ENCODE measurements around the gene PERM1. TPM values are rescaled to one million over a fixed set of nuclear protein-coding genes. Genes with fewer than 3 reads are reported as not detected.

PERM1 gene
- total and polyA plus RNA-seq, 2 of the 8 experiments (the other 6 are each of a cell fraction or from before 2014, with no cell fraction given), result not detected

- Histone ChIP-seq H3K9ac (replicated peaks in 1 of 4; ENCODE audit: extremely low read depth in 1 of 4, low read depth in 3 of 4, low read length in 3 of 4) (peak overlapping the region in 1 of 4 experiments; percentile 70; a peak in 3 of 7 replicates), H3K27ac (ENCODE audit: low read depth, low read length) (no peak overlapping the region)
- TF ChIP-seq JUND (IDR thresholded peaks at IDR 0.05; ENCODE audit: low read length) (no peak), SUZ12 (IDR thresholded peaks at IDR 0.05; ENCODE audit: low read length) (peak; percentile 66), SIN3A (conservative IDR thresholded peaks at IDR 0.05 in 1 of 2, IDR thresholded peaks at IDR 0.05 in 1 of 2; ENCODE audit: low read depth in 1 of 2, low read length in 2 of 2) (0 out of 4 replicates have a peak, but pooled peaks of 1 of the 2 experiments have one; percentile 7), EZH2 (IDR thresholded peaks at IDR 0.05; ENCODE audit: low read depth, low read length, severe bottlenecking) (peak; percentile 82), CTBP2 (IDR thresholded peaks at IDR 0.05; ENCODE audit: borderline replicate concordance, insufficient read depth, insufficient read length, low read length) (no peak), KDM4A (IDR thresholded peaks at IDR 0.05; ENCODE audit: low read depth, low read length, severe bottlenecking) (peak; percentile 87), ZNF274 (IDR thresholded peaks at IDR 0.05; ENCODE audit: borderline replicate concordance, extremely low read depth, low read length) (no peak), RBBP5 (IDR thresholded peaks at IDR 0.05; ENCODE audit: borderline replicate concordance, low read depth, low read length) (peak; percentile 61; the same call in 1 of the 2 replicates), POLR2A (IDR thresholded peaks at IDR 0.05; ENCODE audit: control extremely low read depth in 1 of 2, low read depth in 2 of 2, low read length in 2 of 2) (peak in 1 of 2 experiments; percentile 46; a peak in 1 of 3 replicates), GABPA (IDR thresholded peaks at IDR 0.05; ENCODE audit: borderline replicate concordance, insufficient read depth, low read length) (peak; percentile 27; the same call in 1 of the 2 replicates)
Measured at GRCh38 chr1:966704-967300, 15.1 kb downstream of the PERM1 start.

More at GRCh38 chr1:966704-967300, 15.1 kb downstream of the PERM1 start:
- WGBS, 2 experiments (ENCODE audit: extremely low coverage in 1 of 2, insufficient coverage in 1 of 2, insufficient read length in 1 of 2, insufficient replicate concordance in 2 of 2, low coverage in 1 of 2, low lambda C conversion rate in 2 of 2, missing lambda C conversion rate in 1 of 2), result 2% methylated on average over 33 of the region's 60 CpGs; no CpG with 5 or more reads in 1 of the 2 experiments
- Histone ChIP-seq H3K27me3 (replicated peaks in 1 of 4; ENCODE audit: control insufficient read depth in 3 of 4, extremely low read depth in 1 of 4, insufficient read depth in 3 of 4, low read length in 3 of 4) (peaks cover 11 to 63% (median 53%) of the 10 kb centered on the region in 4 experiments), H3K79me1 (ENCODE audit: low read depth, low read length) (no peaks in the 10 kb centered on the region; the same call in 1 of the 2 replicates), H2AK5ac (ENCODE audit: low read depth, low read length) (no peak overlapping the region), H2BK15ac (ENCODE audit: low read length) (no peak overlapping the region), H3K56ac (replicated peaks; ENCODE audit: insufficient read length, low read depth, low read length) (no peak overlapping the region), H3K4me3 (ENCODE audit: extremely low read depth in 1 of 4, insufficient read depth in 2 of 4, low read depth in 3 of 4, low read length in 4 of 4) (peak overlapping the region; percentile 38 to 70 (median 48)), H4K91ac (replicated peaks; ENCODE audit: insufficient read length, low read length) (peak overlapping the region; percentile 93), H2BK120ac (replicated peaks; ENCODE audit: low read depth, low read length) (no peak overlapping the region), H3K4me1 (replicated peaks in 1 of 4; ENCODE audit: control insufficient read depth in 3 of 4, insufficient read depth in 4 of 4, low read length in 3 of 4) (peaks cover 0 to 13% (median 6%) of the 10 kb centered on the region in 4 experiments; a peak in 5 of 7 replicates), H3K23me2 (ENCODE audit: low read depth, low read length) (peaks cover 10% of the 10 kb centered on the region; the same call in 1 of the 2 replicates), H2BK12ac (ENCODE audit: low read depth, low read length) (0 out of 2 replicates have a peak overlapping the region, but pooled peaks have one; percentile 52), H4K8ac (ENCODE audit: extremely low read depth, insufficient read depth, low read length) (peak overlapping the region; percentile 86; the same call in 1 of the 2 replicates), H3K9me3 (ENCODE audit: insufficient read depth in 2 of 2, low read depth in 1 of 2, low read length in 1 of 2) (no peaks in the 10 kb centered on the region), H3K23ac (ENCODE audit: insufficient read length) (no peak overlapping the region), H3K14ac (ENCODE audit: insufficient read length) (no peak overlapping the region), H3K36me3 (ENCODE audit: control insufficient read depth in 2 of 4, insufficient read depth in 4 of 4, low read length in 3 of 4) (peaks cover 0 to 19% (median 10%) of the 10 kb centered on the region in 4 experiments; a peak in 7 of 8 replicates), H4K20me1 (replicated peaks in 1 of 2; ENCODE audit: control insufficient read depth in 1 of 2, insufficient read depth in 2 of 2, low read length in 2 of 2) (peaks cover 0 to 32% of the 10 kb centered on the region in 2 experiments), H3K4ac (replicated peaks; ENCODE audit: insufficient read length, low read depth, low read length) (peak overlapping the region; percentile 85), H2AFZ (ENCODE audit: low read length) (no peak overlapping the region; the same call in 1 of the 2 replicates), H2BK20ac (ENCODE audit: low read length) (no peak overlapping the region), H4K5ac (ENCODE audit: insufficient read length, low read depth, low read length) (no peak overlapping the region), H3K4me2 (ENCODE audit: insufficient read depth in 1 of 2, low read depth in 2 of 2, low read length in 2 of 2) (peak overlapping the region; percentile 83 to 99), H2BK5ac (ENCODE audit: low read depth, low read length) (no peak overlapping the region; the same call in 1 of the 2 replicates), H3K79me2 (ENCODE audit: control insufficient read depth in 1 of 2, insufficient read depth in 2 of 2, low read length in 2 of 2) (peaks cover 0 to 3% of the 10 kb centered on the region in 2 experiments; a peak in 1 of 4 replicates), H3K18ac (ENCODE audit: extremely low read depth, low read length) (peak overlapping the region; percentile 95)
- DNase-seq (ENCODE audit: low read depth in 1 of 2, low spot score in 2 of 2) (peak in 1 of 2 experiments; percentile 82), FAIRE-seq (no peak)
- ChIA-PET POLR2A (ENCODE audit: partially characterized antibody) (interaction anchor here (0.7 to 2.2 kb wide), 10 partner anchors 8 to 98 kb away, joined by 3 to 11 read pairs (median 3); partner anchors contain the start of gene NOC2L), CTCF (ENCODE audit: partially characterized antibody) (interaction anchor here (0.5 to 1.1 kb wide), 5 partner anchors 14 to 275 kb away, joined by 3 to 6 read pairs (median 4); no protein-coding TSS in a partner anchor)
